Upper lobe of left lung (tissue), 6 donors: ENCODE data around the gene FRAS1. TPM values are rescaled to one million over a fixed set of nuclear protein-coding genes. Genes with fewer than 3 reads are reported as not detected.

Experiments used
- ATAC-seq, 2 donors: fragments of 200-7000 bp; cut with Tn5 transposase; one replicate each; pipeline ENCODE4 v1.9.1; 2022; ENCODE audit warnings: mild to moderate bottlenecking in 2 of 2, moderate library complexity in 2 of 2; ENCODE audit not compliant: low FRiP score in 2 of 2
- DNase-seq, 2 donors: peaks; one replicate each; pipeline ENCODE4 v3.0.0-alpha.2; 2019 to 2020
- H3K27ac ChIP-seq, 4 donors: fragments of 200-600 bp; sonication (generic); one replicate each; pipeline ENCODE4 v1.5.1; 2016 to 2019
- H3K27me3 ChIP-seq, 4 donors: fragments of 200-600 bp; sonication (generic); one replicate each; pipeline ENCODE4 v1.5.1; 2017 to 2019
- H3K36me3 ChIP-seq, 4 donors: fragments of 200-600 bp; sonication (generic); one replicate each; pipeline ENCODE4 v1.5.1; 2016 to 2019
- H3K4me1 ChIP-seq, 4 donors: fragments of 200-600 bp; sonication (generic); one replicate each; pipeline ENCODE4 v1.5.1; 2018 to 2019
- H3K4me3 ChIP-seq, 4 donors: fragments of 200-600 bp; sonication (generic); one replicate each; pipeline ENCODE4 v1.5.1; 2017 to 2019; ENCODE audit warnings: mild to moderate bottlenecking in 2 of 4, moderate library complexity in 1 of 4
- H3K9me3 ChIP-seq, 4 donors: fragments of 200-600 bp; sonication (generic); one replicate each; pipeline ENCODE4 v1.5.1; 2018 to 2019
- CTCF ChIP-seq, 6 experiments: fragments of 450-650 bp in 4 of 6; fragments of 200-600 bp in 2 of 6; sonication (generic) in 2 of 6; IDR thresholded peaks; one replicate each; pipeline ENCODE4 v1.5.1; 2016 to 2019; ENCODE audit warnings: antibody characterized with exemption in 6 of 6
- EP300 ChIP-seq, 4 donors: sonication (generic); formaldehyde crosslinking; IDR thresholded peaks; one replicate each; pipeline ENCODE4 v1.5.1; 2017; ENCODE audit warnings: antibody characterized with exemption in 4 of 4, control low read depth in 2 of 4
- POLR2A ChIP-seq, 4 donors: fragments of 450-650 bp; IDR thresholded peaks; one replicate each; pipeline ENCODE4 v1.5.1; 2016 to 2017; ENCODE audit warnings: antibody characterized with exemption in 4 of 4, mild to moderate bottlenecking in 2 of 4
- POLR2AphosphoS5 ChIP-seq, 2 donors: sonication (generic); formaldehyde crosslinking; IDR thresholded peaks; one replicate each; pipeline ENCODE4 v1.5.1; 2017; ENCODE audit warnings: antibody characterized with exemption in 2 of 2
- WGBS, 2 donors: methylation state at CpG; one replicate each; pipeline ENCODE4 v1.1.5; 2017 to 2018; 5-methylcytosine and 5-hydroxymethylcytosine counted together
- total RNA-seq, 6 donors: library from RNA; depleted of rRNA in 4 of 6; stranded (reverse); fragments of >200 nt in 4 of 6; gene quantifications; one replicate each; pipeline versions ENCODE4 v1.1.0 to v1.2.1, GENCODE V29; 2016 to 2021
- donor health status: DM: no; HTN: no; CAD: no; lungs with moderate emphysema.
- donor health status: DM: no; HTN: yes; CAD: no; lungs with severe emphysema.

FRAS1 gene
- total RNA-seq, 6 donors from 2014 or later: 3.9 to 11.2 (median 6.7) TPM

DNA sequence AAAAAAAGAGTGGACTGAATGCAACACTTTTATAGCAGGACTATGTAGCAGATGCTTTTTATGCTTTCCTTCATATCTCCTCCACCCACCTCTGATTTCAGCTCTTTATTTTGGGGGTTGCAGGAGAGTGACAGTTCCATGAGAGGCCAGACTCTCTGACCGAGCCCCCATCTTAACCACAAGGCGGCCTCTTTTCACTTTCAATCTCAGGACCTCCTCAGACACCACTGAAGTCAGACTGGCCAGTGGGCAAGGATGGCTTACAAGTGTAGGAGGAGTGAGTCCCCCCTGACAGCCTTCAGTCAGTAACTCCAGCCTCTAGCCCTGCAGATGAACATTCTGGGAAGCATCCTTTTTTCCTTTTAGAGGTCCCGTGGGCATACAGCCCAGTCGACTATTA, 140.8 kb downstream of the FRAS1 start:
- TF ChIP-seq CTCF (IDR thresholded peaks at IDR 0.05) (no peak), POLR2A (IDR thresholded peaks at IDR 0.05) (no peak), POLR2AphosphoS5 (IDR thresholded peaks at IDR 0.05) (no peak), EP300 (IDR thresholded peaks at IDR 0.05) (no peak)
- WGBS, 2 donors: 84 to 86% methylated on average over 4 of the region's 4 CpGs
- H3K4me1 ChIP-seq: no peaks in the 10 kb centered on the region
- H3K27ac ChIP-seq: no peak overlapping the region
- H3K27me3 ChIP-seq: no peaks in the 10 kb centered on the region
- H3K9me3 ChIP-seq: peaks cover 0 to 5% (median 0%) of the 10 kb centered on the region in 4 donors
- DNase-seq (no peak), ATAC-seq (no peak)
- no peaks in the 10 kb centered on the region for H3K36me3 ChIP-seq
- no peak overlapping the region for H3K4me3 ChIP-seq

- DNase-seq (no peak), ATAC-seq (no peak)
- no peaks in the 10 kb centered on the region for H3K27me3 ChIP-seq
- H3K4me3 ChIP-seq: no peak overlapping the region
- H3K36me3 ChIP-seq: no peaks in the 10 kb centered on the region
- H3K9me3 ChIP-seq: peaks cover 0 to 5% (median 0%) of the 10 kb centered on the region in 4 donors
- H3K27ac ChIP-seq: no peak overlapping the region
- 86 to 100% methylated on average over 1 of the region's 1 CpG for WGBS, 2 donors
- no peaks in the 10 kb centered on the region for H3K4me1 ChIP-seq
- TF ChIP-seq CTCF (IDR thresholded peaks at IDR 0.05): no peak
- no peak for TF ChIP-seq EP300 (IDR thresholded peaks at IDR 0.05)
- TF ChIP-seq POLR2AphosphoS5 (IDR thresholded peaks at IDR 0.05): no peak
- no peak for TF ChIP-seq POLR2A (IDR thresholded peaks at IDR 0.05)
These were observed 142.9 kb downstream of the FRAS1 start for GRCh38 chr4:78199984-78200383.

DNA sequence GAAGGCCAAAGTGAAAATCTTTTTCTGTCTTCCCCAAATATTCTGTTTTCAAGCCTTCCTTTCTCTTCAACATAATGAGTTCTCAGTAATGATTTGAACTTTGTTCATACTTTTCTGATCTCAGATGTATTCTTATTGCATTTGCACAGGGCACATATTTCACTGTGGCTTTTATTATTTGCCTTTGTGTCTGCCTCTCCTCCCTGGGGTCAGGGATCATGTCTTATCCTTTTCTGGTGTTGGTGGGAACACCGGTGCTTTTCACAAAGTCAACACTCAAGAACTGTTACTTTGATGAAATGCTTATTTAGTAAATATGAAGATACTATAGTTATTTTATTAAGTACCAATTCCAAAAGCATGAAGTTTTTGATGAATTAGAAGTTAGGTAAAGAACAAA, 143.8 kb downstream of the FRAS1 start:
- H3K27ac ChIP-seq: no peak overlapping the region
- H3K4me1 ChIP-seq: no peaks in the 10 kb centered on the region
- DNase-seq: no peak
- no peak for TF ChIP-seq EP300 (IDR thresholded peaks at IDR 0.05)
- TF ChIP-seq POLR2A (IDR thresholded peaks at IDR 0.05): no peak
- no peak for TF ChIP-seq CTCF (IDR thresholded peaks at IDR 0.05)
- no peak for TF ChIP-seq POLR2AphosphoS5 (IDR thresholded peaks at IDR 0.05)
- H3K36me3 ChIP-seq: no peaks in the 10 kb centered on the region
- no peak overlapping the region for H3K4me3 ChIP-seq
- no peaks in the 10 kb centered on the region for H3K27me3 ChIP-seq
- H3K9me3 ChIP-seq: no peaks in the 10 kb centered on the region
- no peak for ATAC-seq
- 50 to 62% methylated on average over 1 of the region's 1 CpG for WGBS, 2 donors

- ATAC-seq (no peak), DNase-seq (no peak)
- Histone ChIP-seq H3K9me3 (no peaks in the 10 kb centered on the region), H3K27ac (no peak overlapping the region), H3K36me3 (no peaks in the 10 kb centered on the region), H3K4me1 (no peaks in the 10 kb centered on the region), H3K27me3 (no peaks in the 10 kb centered on the region), H3K4me3 (no peak overlapping the region)
- TF ChIP-seq CTCF (IDR thresholded peaks at IDR 0.05) (no peak), POLR2AphosphoS5 (IDR thresholded peaks at IDR 0.05) (no peak), POLR2A (IDR thresholded peaks at IDR 0.05) (no peak), EP300 (IDR thresholded peaks at IDR 0.05) (no peak)
- 44% methylated on average over 2 of the region's 2 CpGs for WGBS, 2 donors
These were observed 147.1 kb downstream of the FRAS1 start for GRCh38 chr4:78204176-78204575.

DNA sequence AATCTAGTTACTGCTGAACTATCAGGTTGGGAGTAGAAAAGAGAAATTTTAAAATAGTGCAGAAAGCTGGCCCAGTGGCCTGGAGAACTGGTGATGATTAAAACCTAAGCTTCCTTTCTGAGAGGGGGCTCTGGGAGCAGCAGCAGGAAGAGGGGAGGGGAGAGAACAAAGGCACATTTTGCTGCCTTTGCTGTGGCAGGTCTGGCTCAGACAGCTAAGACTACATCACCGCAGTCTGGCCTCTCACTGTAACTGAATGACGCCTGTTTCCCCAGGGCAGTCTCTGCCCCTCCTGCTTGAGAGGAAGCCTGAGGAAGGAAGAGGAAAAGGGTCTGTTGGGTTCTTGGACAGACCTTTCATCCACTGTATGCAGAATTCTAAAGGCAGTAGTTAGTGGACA, 148.5 kb downstream of the FRAS1 start:
- no peak overlapping the region for H3K4me3 ChIP-seq
- no peak for TF ChIP-seq CTCF (IDR thresholded peaks at IDR 0.05)
- TF ChIP-seq POLR2AphosphoS5 (IDR thresholded peaks at IDR 0.05): no peak
- TF ChIP-seq POLR2A (IDR thresholded peaks at IDR 0.05): no peak
- no peak for TF ChIP-seq EP300 (IDR thresholded peaks at IDR 0.05)
- H3K27me3 ChIP-seq: no peaks in the 10 kb centered on the region
- H3K4me1 ChIP-seq: no peaks in the 10 kb centered on the region
- no peak for ATAC-seq
- WGBS, 2 donors: 74 to 75% methylated on average over 2 of the region's 2 CpGs
- no peak overlapping the region for H3K27ac ChIP-seq
- no peaks in the 10 kb centered on the region for H3K9me3 ChIP-seq
- no peaks in the 10 kb centered on the region for H3K36me3 ChIP-seq
- no peak for DNase-seq
